GM18867 (cell line): ENCODE measurements around the gene HSF5.

ENCODE experiments used
- ATAC-seq: cut with Tn5 transposase; IDR thresholded peaks from one replicate; pipeline ENCODE4 v1.9.1; 2021; ENCODE audit warnings: mild to moderate bottlenecking, moderate library complexity; ENCODE audit not compliant: unreplicated experiment

Gene HSF5

GRCh38 chr17:58487589-58488427 lies at the start of gene HSF5:
Gene HSF5, minus strand, starts transcription at chr17:58488408. Its CDS starts 134 bp downstream, at chr17:58488274.
- no peak for ATAC-seq

GRCh38 chr17:58537266-58537665 lies 49.1 kb upstream of the HSF5 start:
- no peak for ATAC-seq

- ATAC-seq = no peak
Observed at GRCh38 chr17:58536542-58536941, 48.3 kb upstream of the HSF5 start.

GRCh38 chr17:58535431-58535830 lies 47.2 kb upstream of the HSF5 start:
- no peak for ATAC-seq

DNA sequence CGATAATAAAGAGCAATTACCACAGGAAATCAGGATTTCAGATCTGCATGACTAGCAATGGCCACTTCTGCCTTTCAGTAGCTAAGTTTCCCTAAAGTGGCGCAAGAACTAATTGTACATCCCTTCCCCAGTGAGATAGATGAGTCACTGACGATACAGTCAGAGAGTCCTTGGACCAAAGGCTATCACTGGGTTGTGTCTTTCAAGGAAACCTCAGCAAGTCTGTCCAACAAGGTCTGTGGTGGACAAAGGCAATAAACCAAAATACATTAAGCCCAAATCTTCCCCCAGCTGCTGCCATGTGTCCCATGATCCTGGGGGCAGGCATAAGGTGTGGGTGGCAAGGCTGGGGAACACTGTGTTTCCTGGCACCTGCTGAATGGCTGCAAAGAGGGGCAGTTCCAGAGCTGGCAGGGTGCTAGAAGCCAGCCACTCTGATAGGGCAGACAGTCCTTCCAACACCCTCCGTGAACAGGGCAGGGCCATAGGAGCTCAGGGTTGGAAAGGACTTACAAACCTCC lies 46.8 kb upstream of the HSF5 start:
- no peak for ATAC-seq

DNA sequence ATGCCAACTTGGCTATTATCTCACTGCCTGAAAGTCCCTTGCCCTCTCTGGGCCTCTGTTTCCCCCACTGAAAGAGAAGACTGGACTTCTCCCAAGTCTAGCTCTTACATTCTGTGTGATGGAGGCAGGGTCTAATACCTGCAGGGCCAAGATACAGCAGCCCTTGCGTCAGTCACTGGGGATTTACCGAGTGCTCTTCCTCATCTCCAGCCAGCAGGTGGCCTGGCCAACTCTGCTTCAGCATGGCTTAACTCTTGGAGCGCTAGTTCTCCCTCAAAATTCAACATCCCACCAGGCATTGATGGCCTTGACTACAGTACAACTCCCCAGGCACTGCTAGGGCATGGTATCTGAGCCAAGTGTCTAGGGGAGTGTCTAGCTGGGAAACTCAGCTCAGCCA lies 46.1 kb upstream of the HSF5 start:
- ATAC-seq = no peak

- ATAC-seq = no peak
Observed at GRCh38 chr17:58533616-58534188, 45.5 kb upstream of the HSF5 start.

DNA sequence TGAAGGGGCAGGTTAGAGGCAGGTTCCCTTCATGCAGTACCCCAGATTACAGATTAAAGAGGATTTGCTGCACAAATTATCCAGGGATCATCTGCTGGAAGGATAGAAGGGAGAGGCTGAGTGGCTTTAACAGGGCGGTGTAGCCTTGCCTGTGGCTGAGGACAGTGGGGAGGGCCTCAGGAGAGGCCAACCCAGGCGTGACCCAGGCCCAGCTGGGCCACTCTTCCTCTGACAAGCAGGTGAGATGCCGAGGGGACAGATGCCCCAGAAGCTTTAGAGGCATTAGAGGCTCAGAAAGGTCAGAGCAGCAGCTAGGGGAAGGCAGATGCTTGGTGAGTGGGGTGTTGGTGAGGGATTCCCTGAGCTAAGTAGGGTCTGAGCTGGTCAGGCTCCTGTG lies 44.3 kb upstream of the HSF5 start:
- no peak for ATAC-seq

DNA sequence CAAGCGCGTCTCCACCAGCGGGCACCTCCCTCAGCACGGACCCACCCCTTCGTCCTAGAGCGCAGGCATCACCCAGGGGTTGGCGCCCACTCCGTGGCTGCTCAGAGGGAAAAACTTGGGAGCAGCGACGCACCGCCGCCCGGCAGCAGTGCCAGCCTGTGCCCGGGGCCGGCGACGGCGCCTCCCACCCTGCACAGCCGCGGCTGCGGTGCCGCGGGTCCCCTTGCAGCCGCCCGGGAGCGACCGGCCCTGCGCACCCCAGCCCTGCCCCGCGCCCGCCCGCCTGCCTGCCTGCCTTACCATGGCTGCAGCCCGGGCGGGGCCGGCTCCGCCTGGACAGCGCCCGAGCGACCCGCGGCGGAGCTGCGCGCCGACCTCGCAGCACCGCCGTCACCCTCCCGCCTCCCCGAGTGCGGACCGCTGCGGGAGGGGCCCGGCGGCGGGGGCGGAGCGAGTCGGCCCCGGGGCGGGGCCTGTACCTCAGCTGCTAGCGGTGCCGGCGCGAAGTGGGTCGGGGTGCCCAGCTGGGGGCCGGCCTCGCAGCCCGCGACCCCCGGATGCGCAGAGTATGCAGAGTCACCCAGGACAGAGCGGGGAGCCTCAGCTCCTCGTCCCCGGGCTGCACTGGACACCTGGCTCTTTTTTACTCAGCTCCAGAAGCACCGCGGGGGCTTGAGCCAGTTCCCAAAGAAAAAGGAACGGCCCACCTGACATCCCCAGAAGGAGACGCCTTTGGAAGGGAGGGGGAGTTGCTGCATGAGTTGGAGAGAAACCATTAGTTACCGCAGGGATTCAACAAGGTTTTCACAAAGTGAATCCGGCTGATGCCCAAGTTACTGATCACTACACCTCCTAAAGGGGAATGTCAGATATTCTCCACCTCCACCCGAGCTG lies 43.7 kb upstream of the HSF5 start:
- peak; percentile 72 for ATAC-seq

DNA sequence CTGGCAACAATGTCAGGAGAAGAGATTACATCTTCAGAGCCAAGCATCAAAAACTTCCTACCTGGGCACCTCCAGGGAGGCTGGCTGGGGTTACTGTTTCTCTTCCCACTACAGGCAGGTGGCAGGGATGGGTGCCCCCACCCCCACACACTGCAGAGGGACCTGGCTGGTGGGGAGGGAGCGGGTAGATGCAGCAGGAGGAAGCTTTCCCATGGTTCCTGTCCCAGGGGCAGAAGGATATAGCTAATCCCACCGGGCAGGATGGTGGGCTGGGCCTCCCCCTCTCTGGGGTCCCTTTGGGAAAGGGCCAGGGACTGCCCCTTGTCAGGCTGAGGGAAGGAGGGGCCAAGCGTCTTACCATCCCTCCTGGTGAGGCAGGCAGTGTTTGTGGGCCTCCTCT lies 42.9 kb upstream of the HSF5 start:
- ATAC-seq = no peak

DNA sequence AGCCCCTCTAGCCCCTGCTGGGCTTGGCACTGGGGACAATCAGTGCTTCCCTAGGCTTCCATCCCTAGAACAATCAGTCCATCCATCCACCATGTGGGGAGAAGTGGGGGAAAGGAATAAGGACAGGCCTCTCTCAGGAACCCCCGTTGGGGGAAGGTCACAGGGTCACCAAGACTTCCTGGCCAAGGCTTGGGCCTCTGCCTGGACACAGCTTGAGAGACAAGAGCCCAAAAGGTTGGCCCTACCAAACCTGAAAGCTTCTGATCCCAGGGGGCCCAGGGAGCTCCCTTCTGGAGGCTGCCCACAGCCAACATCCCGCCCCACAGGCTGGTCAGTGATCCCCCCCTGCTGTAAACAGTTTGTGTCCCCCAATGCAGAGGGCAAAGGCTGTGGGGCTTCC lies 42.4 kb upstream of the HSF5 start:
- ATAC-seq = no peak

DNA sequence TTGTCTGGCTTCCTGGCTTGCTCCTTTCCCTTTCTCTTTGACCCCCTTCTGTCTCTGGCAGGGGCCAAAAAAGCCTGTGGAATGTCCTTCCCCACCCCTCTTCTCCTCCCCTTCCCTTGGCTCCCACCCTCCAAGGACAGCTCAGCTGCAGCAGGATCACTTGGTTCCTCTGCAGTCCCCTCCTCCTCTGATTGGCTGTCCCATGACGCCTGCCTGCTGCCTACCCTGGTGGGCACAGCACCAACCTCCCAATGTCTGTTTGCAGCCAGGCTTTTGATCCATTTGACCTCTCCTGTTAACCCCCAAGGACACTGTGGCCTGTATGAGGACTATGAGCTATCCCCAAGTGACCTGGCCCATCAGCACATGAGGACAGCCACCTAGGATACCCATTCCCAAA lies 41.1 kb upstream of the HSF5 start:
- no peak for ATAC-seq

DNA sequence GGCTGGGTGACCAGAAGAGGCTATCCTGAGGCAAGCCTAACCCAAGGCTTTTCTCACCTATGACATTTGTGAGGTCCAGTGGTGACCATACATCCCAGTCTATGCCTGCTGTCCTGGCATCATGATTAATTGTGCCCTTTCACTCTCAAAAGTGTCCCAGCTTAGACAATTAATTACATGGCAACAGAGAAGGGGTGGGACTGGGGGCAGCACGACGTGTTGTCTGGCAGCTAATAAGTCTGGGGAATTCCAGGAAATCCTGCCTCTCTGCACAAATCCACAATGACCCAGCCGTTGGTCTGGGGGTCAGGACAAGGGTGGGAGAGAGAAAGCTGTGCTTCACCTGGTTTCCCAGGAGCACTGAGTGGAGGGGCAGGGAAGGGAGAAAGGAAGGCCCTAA lies 40.2 kb upstream of the HSF5 start:
- no peak for ATAC-seq

DNA sequence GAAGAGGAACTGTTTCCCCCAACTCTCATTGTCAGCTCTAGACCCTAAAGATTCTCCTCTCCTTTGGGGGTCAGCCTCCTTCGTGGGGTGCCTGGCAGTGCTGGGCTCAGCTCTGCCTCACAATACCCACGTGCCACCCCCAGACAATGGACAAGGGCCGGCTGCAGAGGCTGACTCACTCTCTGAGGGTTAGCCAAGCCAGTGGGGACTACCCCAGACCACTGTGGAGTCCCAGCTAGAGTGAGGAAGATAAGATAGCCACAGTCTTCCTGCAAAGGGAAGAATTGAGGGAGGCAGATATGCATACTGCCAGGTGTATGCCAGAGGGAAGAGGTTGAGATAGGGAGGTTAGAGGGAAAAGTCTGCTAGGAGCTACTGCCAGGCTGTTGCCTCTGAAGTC lies 39.7 kb upstream of the HSF5 start:
- no peak for ATAC-seq

- no peak for ATAC-seq
Observed at GRCh38 chr17:58527306-58527705, 39.1 kb upstream of the HSF5 start.

DNA sequence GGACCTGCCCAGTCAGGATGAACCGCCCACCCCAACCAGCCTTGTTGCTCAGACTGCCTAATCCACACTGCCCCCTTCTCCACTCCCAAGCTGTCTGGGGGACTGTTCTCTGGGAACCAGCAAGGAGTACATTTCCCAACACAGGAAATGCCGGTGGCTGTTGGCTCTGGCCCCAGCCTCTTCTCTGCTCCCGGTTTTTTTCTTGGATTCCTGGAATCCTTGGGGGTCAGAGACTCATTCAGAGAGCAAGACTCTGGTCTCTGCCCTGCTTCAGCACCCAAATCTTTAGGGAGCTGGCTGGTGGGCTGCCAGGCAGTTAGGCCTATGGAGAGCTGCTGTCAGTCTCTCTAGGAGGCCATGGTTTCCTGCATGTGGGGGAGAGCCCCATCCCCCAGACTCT lies 37.0 kb upstream of the HSF5 start:
- no peak for ATAC-seq

- ATAC-seq = no peak
Observed at GRCh38 chr17:58521680-58522079, 33.5 kb upstream of the HSF5 start.

- no peak for ATAC-seq
Observed at GRCh38 chr17:58520843-58521430, 32.7 kb upstream of the HSF5 start.

DNA sequence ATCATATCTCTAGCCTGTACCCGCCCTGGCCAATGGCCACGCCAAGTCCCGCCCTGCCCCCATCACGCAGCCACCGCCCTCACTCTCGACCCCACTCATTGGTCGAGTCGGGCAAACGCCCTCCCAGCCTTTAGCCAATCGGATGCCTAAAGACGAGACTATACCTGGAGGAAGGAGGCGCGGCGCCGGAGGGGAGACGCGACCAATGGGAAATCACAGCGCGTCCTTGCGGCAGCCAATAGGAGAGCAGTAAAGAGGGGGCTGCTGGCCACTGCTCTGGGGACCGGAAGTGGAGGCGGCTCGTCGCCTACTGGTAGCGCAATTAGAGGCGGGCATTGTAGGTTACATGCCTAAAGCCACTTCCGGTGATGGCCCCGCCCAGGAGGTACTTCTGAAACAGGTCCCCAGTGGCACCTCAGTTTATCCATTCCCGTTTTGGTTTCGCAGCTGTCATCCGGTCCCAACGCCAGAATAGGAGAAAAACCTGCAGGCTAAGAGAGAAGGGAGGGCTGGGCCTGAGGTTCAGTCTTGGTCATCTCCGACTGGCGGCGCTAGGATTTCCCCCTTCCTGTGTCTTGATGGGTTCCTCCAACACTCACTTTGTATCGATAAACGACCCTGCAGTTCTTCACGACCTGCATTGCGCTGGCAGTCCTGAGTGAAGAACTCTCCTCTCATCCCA lies 29.9 kb upstream of the HSF5 start:
- ATAC-seq = peak; percentile 78

- ATAC-seq = no peak
Observed at GRCh38 chr17:58517378-58517927, 29.2 kb upstream of the HSF5 start.
